Stimulated activated naive CD8-positive, alpha-beta T cell treated with anti-CD3 and anti-CD28 coated beads, Interleukin-15, Interleukin-2, amounts not matched to agents 100 U/mL and 50 U/mL, for 24 hours (primary cell): ENCODE data around the gene MCIDAS.

Source experiments
- ATAC-seq: fragments of 150-1000 bp; cut with Tn5 transposase; one replicate; pipeline ENCODE4 v1.10.0; 2021
- DNase-seq: peaks from one replicate; pipeline ENCODE4 v3.0.0; 2021

The MCIDAS gene

GRCh38 chr5:55226934-55227663 lies at the start of gene MCIDAS:
Gene MCIDAS, minus strand, starts transcription at chr5:55227315. Its CDS starts 177 bp downstream, at chr5:55227138.
- DNase-seq, result peak; percentile 79

GRCh38 chr5:55276771-55277170 lies 49.7 kb upstream of the MCIDAS start:
- no peak for DNase-seq
- no peak for ATAC-seq

More at GRCh38 chr5:55226934-55227663, at the start of gene MCIDAS:
- peak; percentile 53 for ATAC-seq

- no peak for ATAC-seq
These were observed 31.2 kb upstream of the MCIDAS start for GRCh38 chr5:55258339-55258738.

GRCh38 chr5:55254802-55255201 lies 27.7 kb upstream of the MCIDAS start:
- DNase-seq (no peak), ATAC-seq (no peak)

More at GRCh38 chr5:55258339-55258738, 31.2 kb upstream of the MCIDAS start:
- no peak for DNase-seq

- DNase-seq, result no peak
- no peak for ATAC-seq
These were observed 22.9 kb upstream of the MCIDAS start for GRCh38 chr5:55250064-55250463.

GRCh38 chr5:55241746-55242145 lies 14.6 kb upstream of the MCIDAS start:
- no peak for ATAC-seq
- DNase-seq, result no peak

- DNase-seq (no peak), ATAC-seq (no peak)
These were observed 9.7 kb upstream of the MCIDAS start for GRCh38 chr5:55236800-55237199.

GRCh38 chr5:55234121-55234700 lies 7.1 kb upstream of the MCIDAS start:
- DNase-seq, result peak; percentile 17
- no peak for ATAC-seq

GRCh38 chr5:55232985-55233928 lies 6.1 kb upstream of the MCIDAS start, which contains the start of gene CCNO:
Gene CCNO, minus strand, starts transcription at chr5:55233608. Its CDS starts 85 bp downstream, at chr5:55233523.
- peak; percentile 70 for DNase-seq
- peak; percentile 91 for ATAC-seq

GRCh38 chr5:55232271-55232984 lies 5.3 kb upstream of the MCIDAS start:
- DNase-seq, result peak; percentile 11
- no peak for ATAC-seq

- DNase-seq (no peak), ATAC-seq (no peak)
These were observed 4.8 kb upstream of the MCIDAS start for GRCh38 chr5:55231919-55232270.

- ATAC-seq (no peak), DNase-seq (peak; percentile 30)
These were observed 4.2 kb upstream of the MCIDAS start for GRCh38 chr5:55231029-55231918.

- ATAC-seq (no peak), DNase-seq (no peak)
These were observed 3.0 kb upstream of the MCIDAS start for GRCh38 chr5:55230086-55230629.

GRCh38 chr5:55227664-55228430 lies 732 bp upstream of the MCIDAS start:
- no peak for ATAC-seq
- no peak for DNase-seq

GRCh38 chr5:55226027-55226933 lies 835 bp downstream of the MCIDAS start:
- ATAC-seq (peak; percentile 72), DNase-seq (peak; percentile 85)

GRCh38 chr5:55225346-55225745 lies 1.8 kb downstream of the MCIDAS start:
- DNase-seq (no peak), ATAC-seq (no peak)

GRCh38 chr5:55223812-55224240 lies 3.3 kb downstream of the MCIDAS start:
- no peak for DNase-seq
- ATAC-seq, result no peak

- DNase-seq (peak; percentile 15), ATAC-seq (no peak)
These were observed 3.9 kb downstream of the MCIDAS start for GRCh38 chr5:55222985-55223811.
